ENCODE results near the gene WDR33.
"Not testable (repeated sequence)": the region's sequence is repeated elsewhere in the genome, so short reads cannot be mapped to it uniquely, and the experiment has no call there.

The WDR33 gene

DNA sequence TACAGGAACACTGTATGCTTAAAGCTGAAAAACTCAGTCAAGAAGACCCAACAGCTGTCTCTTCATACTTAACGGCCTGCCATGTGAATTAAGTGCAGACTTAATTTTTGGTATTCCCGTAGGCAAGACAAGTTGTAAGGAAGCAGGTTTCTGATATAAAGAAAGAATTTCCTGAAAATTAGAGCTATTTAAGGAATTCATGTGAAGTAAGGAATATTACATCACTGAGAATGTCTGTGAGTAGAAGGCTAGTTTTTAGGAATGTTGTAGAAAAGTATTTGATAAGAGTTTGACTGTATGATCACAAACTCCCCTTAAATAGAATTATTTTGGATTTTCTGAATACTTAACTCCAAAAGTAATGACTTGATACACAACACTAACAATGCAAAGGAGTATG, 51.0 kb downstream of the WDR33 start:
- no peak for DNase-seq

DNA sequence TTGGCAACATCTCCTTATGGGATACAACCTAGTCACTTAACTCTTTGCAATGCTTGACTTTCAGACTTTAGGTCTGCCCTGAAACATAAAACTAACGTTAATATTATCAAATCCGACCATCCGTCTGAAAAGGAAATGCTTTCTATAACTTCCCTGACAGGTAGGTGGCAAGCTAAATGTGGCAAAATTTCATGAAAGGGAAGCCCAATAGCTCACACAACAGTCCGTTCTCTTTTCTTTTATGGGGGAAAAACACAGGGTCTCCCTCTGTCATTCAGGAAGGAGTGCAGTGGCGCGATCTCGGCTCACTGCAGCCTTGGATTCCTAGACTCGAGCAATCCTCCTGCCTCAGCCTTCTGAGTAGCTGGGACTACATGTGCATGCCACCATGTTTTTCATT, 56.8 kb downstream of the WDR33 start:
- no peak for DNase-seq

DNA sequence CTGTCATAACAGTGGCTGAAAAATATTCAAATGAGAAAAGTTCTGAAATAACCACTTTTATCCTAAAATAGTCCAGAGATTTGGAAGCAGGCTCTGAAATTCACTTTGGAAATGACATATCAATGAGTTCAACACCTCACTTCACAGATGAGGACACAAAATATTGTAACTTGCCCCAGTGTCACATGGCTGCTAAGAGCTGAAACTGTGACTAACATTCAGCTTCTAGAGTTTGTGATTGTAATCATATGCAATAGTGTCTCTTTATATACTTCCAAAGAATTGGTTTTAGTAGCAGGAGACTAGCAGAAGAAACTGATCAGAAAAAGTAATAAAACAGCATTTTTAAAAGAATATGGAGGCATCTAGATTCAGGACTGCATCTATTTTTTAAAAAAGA, 57.6 kb downstream of the WDR33 start:
- no peak for DNase-seq

GRCh38 chr2:127749537-127749936, 61.4 kb downstream of the WDR33 start:
- DNase-seq, result not testable (repeated sequence)

DNA sequence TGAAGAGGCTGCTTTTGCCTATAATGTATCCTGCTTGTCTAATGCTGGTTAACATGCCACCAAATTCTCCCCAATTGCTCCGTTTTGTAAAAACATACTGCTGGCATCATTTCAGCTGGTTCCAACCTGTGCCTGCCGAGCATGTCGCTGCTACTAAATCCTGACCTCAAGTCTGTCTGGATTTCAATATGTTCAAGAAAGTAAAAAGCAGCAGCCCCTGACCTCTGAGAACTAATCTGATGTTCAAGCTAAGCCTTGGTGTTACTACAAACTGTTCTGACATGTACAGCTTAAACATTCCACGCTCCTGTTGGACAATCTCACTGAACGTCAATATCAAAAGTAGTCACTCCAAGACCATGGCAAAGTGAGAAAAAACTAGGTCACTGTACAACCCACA, 63.4 kb downstream of the WDR33 start:
- no peak for DNase-seq

- no peak for DNase-seq
Measured at GRCh38 chr2:127743477-127744026, 67.4 kb downstream of the WDR33 start.

- DNase-seq, result no peak
Measured at GRCh38 chr2:127740665-127741288, 70.2 kb downstream of the WDR33 start.

DNA sequence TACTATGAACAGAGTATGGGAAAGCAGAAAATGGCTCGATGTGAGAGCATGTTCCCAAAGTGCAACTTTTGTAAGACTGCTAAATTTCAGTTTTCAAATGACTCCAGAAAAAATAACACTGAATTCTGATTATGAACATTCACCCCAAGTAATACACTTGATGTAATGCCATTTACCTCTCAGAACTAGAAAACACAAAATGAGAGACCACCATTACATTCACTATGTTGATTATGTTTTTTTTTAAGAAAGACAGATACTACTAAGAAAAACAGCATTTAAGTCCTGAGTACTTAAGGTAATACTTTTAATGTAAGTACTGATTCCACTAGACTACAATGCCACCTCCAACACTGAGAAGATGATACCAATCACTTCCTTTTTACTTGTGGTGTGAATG, 71.2 kb downstream of the WDR33 start:
- no peak for DNase-seq

GRCh38 chr2:127737892-127738291, 73.1 kb downstream of the WDR33 start:
- no peak for DNase-seq

DNA sequence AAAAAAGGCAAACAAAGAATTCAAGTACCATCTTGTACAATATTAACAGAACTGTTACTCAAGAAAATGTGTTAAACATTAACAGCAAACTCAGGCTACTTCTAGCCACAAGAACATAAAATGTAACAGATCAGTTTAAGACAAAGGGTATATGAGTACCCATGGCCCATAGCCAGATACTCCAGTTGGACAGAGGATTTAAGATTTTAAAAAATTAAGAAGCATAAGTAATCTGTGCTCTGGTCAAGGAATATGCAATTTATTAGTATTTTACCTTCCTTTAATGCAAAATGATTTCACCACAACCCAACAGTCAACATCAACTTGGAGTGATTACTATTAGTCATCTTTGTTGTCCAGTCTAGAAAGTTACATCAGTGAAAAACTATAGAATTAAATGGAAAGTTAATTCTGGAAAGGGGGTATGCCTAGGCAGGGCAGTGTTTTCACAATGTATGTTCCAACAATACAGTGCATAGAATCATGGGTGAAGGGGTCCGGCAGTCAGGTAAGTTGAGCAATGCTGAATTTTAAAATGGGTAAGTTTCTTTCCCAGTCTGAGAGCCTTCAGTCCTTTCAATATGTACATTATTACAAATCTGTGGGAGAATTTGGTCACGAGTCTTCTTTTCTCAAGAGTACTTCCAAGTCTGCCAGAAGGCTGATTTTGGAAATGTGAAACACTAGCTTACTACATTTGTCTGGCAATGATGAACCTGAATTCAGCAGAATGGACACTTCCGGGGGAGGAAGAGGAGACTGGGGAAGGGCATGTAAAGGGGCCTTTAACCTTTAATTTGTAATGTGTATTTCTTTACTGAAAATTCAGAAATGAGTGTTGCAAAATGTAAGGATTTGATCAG, 75.2 kb downstream of the WDR33 start:
- no peak for DNase-seq

DNA sequence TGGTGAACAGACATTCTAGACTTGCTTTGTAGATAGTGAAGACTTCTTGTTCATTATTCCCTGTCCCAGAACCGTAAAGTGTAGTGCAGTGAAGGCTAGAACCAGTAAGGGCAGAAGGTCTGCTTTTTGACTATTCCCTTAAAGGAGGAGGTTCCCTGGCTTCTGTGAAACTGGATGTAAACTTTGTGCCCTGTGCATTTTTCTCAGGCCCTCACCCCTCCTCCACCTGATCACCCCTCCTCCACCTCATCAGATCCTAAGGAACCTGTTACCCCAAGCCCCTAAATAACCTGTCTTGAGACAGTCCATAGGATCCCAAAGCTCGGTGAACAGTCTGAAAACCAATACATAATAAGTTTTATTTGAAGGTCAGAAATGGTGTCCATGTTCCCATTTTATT, 75.9 kb downstream of the WDR33 start:
- DNase-seq, result no peak

DNA sequence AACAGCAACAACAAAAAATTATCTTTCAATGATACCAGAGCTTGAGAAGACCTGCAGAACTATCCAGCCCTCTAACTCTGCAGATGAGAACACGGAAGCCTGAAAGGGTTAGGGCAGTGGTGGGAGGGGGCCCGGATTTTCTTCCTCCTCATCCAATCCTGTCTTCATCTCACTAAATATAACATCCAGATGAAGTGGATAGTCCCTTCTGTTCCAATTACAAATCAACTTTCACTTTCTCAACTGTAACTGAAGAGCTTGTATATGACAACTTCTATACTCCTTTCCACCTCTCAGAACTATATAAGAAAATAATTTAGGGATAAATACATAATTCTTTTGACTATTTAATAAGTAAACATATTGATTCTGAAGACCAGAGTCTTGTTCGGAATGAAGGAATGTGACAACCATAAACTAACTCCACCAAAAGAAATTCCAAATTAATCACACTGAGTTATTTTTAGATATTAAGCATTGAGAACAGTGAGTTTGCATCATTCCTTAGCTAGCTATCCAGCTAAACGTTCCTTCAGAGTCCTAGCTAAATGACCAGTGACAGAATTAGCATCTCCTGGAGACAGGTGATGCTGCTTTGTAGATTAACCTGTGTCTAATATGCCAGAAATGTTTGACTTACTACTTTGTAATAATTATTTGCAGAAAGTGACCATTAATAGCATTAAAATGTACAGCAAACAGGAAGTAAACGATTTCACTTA, 77.0 kb downstream of the WDR33 start:
- no peak for DNase-seq

DNA sequence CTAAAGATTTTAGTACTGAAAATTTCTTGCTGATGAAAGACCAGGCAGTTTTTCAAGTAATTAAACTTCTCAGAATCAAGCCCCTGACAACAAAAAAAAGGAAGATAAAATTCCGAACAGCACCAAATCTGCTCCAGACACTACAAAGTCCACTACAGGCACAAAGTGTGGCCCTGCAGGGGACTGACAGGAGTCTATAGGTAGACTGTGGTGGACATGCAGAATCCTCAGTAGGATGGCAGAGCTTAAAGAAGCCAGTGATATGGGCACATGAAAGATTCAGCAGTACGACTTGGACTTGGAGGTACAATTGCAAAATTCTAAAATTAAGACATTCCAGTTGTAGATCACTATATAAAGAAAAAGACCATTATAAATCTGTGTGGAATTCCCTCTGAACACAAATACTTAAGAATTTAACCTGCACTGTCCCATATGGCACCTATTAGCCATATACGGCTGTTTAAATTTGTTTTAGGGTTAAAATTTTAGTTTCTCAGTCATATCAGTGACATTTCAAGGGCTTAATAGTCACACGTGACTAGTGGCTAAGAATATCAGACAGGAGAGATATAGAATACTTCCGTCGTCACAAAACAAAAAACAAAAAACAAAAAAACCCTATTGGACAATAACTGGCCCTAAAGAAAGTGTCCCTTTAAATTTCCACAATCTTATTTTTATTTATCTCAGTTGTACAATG, 77.7 kb downstream of the WDR33 start:
- DNase-seq, result no peak

- DNase-seq, result no peak
Measured at GRCh38 chr2:127726158-127726880, 84.7 kb downstream of the WDR33 start.

GRCh38 chr2:127722807-127723206, 88.2 kb downstream of the WDR33 start:
- DNase-seq, result no peak

- no peak for DNase-seq
Measured at GRCh38 chr2:127721978-127722355, 89.0 kb downstream of the WDR33 start.

GRCh38 chr2:127721311-127721977, 89.5 kb downstream of the WDR33 start:
- DNase-seq, result no peak

- no peak for DNase-seq
Measured at GRCh38 chr2:127719301-127720218, 91.4 kb downstream of the WDR33 start.

DNA sequence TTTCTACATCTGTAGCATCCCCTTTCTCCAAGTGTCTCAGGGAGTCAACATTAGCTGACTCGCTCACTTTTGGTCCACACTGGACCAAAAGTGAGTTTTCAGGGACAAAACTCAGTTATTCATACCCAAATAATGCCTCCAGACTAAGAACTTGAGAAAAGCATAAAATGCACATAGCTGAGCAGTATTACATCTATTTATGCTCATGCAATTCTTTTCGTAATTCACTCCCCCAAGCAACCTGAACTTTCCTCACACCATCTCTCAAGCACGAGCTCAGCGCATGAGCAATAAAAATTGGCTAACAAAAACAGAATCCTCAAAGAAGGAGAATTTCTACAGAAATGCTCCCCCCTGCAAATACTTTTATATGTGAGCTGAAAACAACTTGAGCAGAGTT, 92.7 kb downstream of the WDR33 start:
- DNase-seq, result no peak

- DNase-seq, result no peak
Measured at GRCh38 chr2:127715778-127716449, 95.1 kb downstream of the WDR33 start.
